Mesendoderm (in vitro differentiated cells): ENCODE measurements around the gene ATP6V1B1.

Experiments
- DNase-seq: peaks from one replicate; pipeline ENCODE4 v3.0.0; 2013
- H2AK5ac ChIP-seq: 2 replicates; pipeline ENCODE4 v1.6.1; 2013; ENCODE audit warnings: low read length, inconsistent platforms
- H2BK120ac ChIP-seq: 2 replicates; pipeline ENCODE4 v1.6.1; 2013; ENCODE audit warnings: low read depth, mild to moderate bottlenecking, low read length, moderate library complexity, mixed read lengths
- H2BK15ac ChIP-seq: replicated peaks from 2 replicates; pipeline ENCODE4 v1.6.1; 2013; ENCODE audit warnings: low read depth, mild to moderate bottlenecking, moderate library complexity
- H2BK5ac ChIP-seq: 2 replicates; pipeline ENCODE4 v1.6.1; 2013; ENCODE audit warnings: low read length, inconsistent platforms
- H3K18ac ChIP-seq: 2 replicates; pipeline ENCODE4 v1.6.1; 2013; ENCODE audit warnings: mild to moderate bottlenecking, low read length, mixed read lengths
- H3K23ac ChIP-seq: one replicate; pipeline ENCODE4 v1.6.1; 2013; ENCODE audit warnings: low read length
- H3K27ac ChIP-seq: 2 replicates; pipeline ENCODE4 v1.5.1; 2013; ENCODE audit warnings: low read depth, mild to moderate bottlenecking, inconsistent platforms, low read length, moderate library complexity
- H3K27me3 ChIP-seq: 2 replicates; pipeline ENCODE4 v1.6.1; 2013; ENCODE audit warnings: low read length, control low read depth, mild to moderate bottlenecking, inconsistent platforms; ENCODE audit not compliant: insufficient read depth, poor library complexity
- H3K36me3 ChIP-seq: 2 replicates; pipeline ENCODE4 v1.6.1; 2013; ENCODE audit warnings: low read length, inconsistent platforms; ENCODE audit not compliant: control insufficient read depth, insufficient read depth
- H3K4ac ChIP-seq: one replicate; pipeline ENCODE4 v1.6.1; 2013; ENCODE audit warnings: low read depth, mild to moderate bottlenecking, low read length, moderate library complexity
- H3K4me1 ChIP-seq: 2 replicates; pipeline ENCODE4 v1.6.1; 2013; ENCODE audit warnings: low read depth, low read length, inconsistent platforms; ENCODE audit not compliant: control insufficient read depth
- H3K4me2 ChIP-seq: 2 replicates; pipeline ENCODE4 v1.6.1; 2013; ENCODE audit warnings: low read length
- H3K4me3 ChIP-seq: 2 replicates; pipeline ENCODE4 v1.5.1; 2013; ENCODE audit warnings: mild to moderate bottlenecking, low read length
- H3K56ac ChIP-seq: one replicate; pipeline ENCODE4 v1.6.1; 2013; ENCODE audit warnings: low read length
- H3K79me1 ChIP-seq: 2 replicates; pipeline ENCODE4 v1.6.1; 2013; ENCODE audit warnings: low read length, inconsistent platforms
- H3K79me2 ChIP-seq: 2 replicates; pipeline ENCODE4 v1.6.1; 2013; ENCODE audit warnings: mild to moderate bottlenecking, low read length; ENCODE audit not compliant: control insufficient read depth, insufficient read depth
- H3K9ac ChIP-seq: 2 replicates; pipeline ENCODE4 v1.6.1; 2013; ENCODE audit warnings: low read length, inconsistent platforms
- H4K5ac ChIP-seq: one replicate; pipeline ENCODE4 v1.6.1; 2013; ENCODE audit warnings: low read length
- H4K8ac ChIP-seq: one replicate; pipeline ENCODE4 v1.6.1; 2013; ENCODE audit warnings: low read depth, mild to moderate bottlenecking, control low read depth, low read length, moderate library complexity
- WGBS: extraction: QIAGEN DNeasy Blood & Tissue Kit; methylation state at CpG from one replicate; pipeline ENCODE4 v1.1.7; 2013; ENCODE audit warnings: low lambda C conversion rate, missing lambda C conversion rate; ENCODE audit not compliant: insufficient coverage; ENCODE audit errors: extremely low coverage; 5-methylcytosine and 5-hydroxymethylcytosine counted together

Gene ATP6V1B1

DNA sequence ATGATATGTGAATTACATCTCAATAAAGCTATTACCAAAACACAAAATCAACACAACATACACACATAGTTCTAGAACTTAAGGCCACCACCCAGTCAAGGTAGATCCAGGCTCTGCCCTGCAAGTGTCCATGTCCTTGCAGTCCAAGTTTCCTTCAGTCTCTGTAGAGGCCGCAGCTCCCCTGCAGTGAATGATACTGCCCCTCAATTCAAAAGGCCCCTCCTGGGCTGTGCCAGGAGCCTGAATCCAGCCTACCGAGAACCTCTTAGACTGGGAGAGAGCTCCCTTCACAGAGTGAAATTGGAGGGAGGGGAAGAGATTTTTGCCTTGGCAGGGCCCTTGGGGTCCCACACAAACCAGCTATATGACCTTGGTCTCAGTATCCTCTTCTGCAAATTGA is 42.5 kb upstream of the ATP6V1B1 start:
- no CpG with 5 or more reads among the region's 2 CpGs for WGBS
- peaks cover 97% of the 10 kb centered on the region for H3K27me3 ChIP-seq
- no peak overlapping the region for H3K27ac ChIP-seq

DNA sequence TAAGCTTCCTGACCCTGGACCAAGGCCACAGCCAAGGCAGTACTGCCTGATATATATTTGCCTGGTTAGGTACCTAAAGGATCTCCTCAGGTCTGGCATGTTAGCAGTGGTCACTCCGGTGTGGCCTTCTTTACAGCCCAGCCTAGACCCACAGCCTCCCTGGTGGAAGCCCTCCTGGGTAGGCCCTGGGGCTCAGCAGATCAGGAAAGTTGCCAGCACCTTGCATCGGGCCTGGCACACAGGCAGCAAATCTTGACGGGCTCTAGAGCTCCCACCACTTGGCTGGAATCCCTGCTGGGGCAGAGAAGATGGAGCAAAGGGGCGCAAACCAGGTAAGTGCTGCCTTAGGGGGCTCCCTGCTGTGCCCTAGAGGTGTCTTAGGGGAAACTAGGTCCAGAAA is 40.9 kb upstream of the ATP6V1B1 start:
- no peaks in the 10 kb centered on the region for H3K79me1 ChIP-seq
- no peak overlapping the region for H2AK5ac ChIP-seq
- no CpG with 5 or more reads among the region's 4 CpGs for WGBS
- H3K4me2 ChIP-seq = no peak overlapping the region
- H2BK15ac ChIP-seq = no peak overlapping the region
- H3K23ac ChIP-seq = no peak overlapping the region
- H3K9ac ChIP-seq = no peak overlapping the region
- no peaks in the 10 kb centered on the region for H3K79me2 ChIP-seq
- no peak overlapping the region for H3K27ac ChIP-seq
- H3K18ac ChIP-seq = no peak overlapping the region
- DNase-seq = no peak
- peaks cover 96% of the 10 kb centered on the region for H3K27me3 ChIP-seq
- H3K4ac ChIP-seq = no peak overlapping the region
- H2BK5ac ChIP-seq = no peak overlapping the region
- no peak overlapping the region for H3K4me3 ChIP-seq
- H2BK120ac ChIP-seq = no peak overlapping the region
- no peak overlapping the region for H4K8ac ChIP-seq
- H4K5ac ChIP-seq = no peak overlapping the region
- no peaks in the 10 kb centered on the region for H3K36me3 ChIP-seq
- no peaks in the 10 kb centered on the region for H3K4me1 ChIP-seq
- no peak overlapping the region for H3K56ac ChIP-seq

More for the DNA sequence above, 42.5 kb upstream of the ATP6V1B1 start:
- Histone ChIP-seq H2BK5ac (no peak overlapping the region), H3K4me2 (no peak overlapping the region), H2AK5ac (no peak overlapping the region), H3K36me3 (no peaks in the 10 kb centered on the region), H4K5ac (no peak overlapping the region), H4K8ac (no peak overlapping the region), H2BK15ac (no peak overlapping the region), H3K23ac (no peak overlapping the region), H3K9ac (no peak overlapping the region), H3K56ac (no peak overlapping the region), H3K4me3 (no peak overlapping the region), H3K79me2 (no peaks in the 10 kb centered on the region), H2BK120ac (no peak overlapping the region), H3K4ac (no peak overlapping the region), H3K79me1 (no peaks in the 10 kb centered on the region), H3K4me1 (no peaks in the 10 kb centered on the region), H3K18ac (no peak overlapping the region)
- DNase-seq = no peak

DNA sequence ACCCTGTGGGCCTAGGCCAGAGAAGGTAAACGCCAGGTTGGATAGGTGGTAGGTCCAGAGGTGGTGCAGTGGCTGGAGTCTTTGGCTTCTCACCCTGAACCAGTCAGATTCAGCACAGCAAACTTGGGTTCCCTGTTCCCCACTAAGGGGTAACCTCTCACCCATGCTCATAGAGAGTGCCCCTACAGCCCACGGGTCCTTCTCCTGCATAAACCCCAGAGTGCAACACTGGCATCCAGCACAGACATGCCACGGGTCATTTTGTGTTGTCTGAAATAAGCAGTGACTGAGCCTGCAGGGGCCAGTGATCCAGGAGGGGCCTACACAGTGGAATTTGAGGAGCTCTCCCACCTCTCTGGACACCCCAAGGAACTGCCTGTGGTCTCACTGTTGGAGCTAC is 40.5 kb upstream of the ATP6V1B1 start:
- no peak overlapping the region for H3K23ac ChIP-seq
- no peak overlapping the region for H2AK5ac ChIP-seq
- H2BK120ac ChIP-seq = no peak overlapping the region
- no peaks in the 10 kb centered on the region for H3K79me1 ChIP-seq
- H3K27ac ChIP-seq = no peak overlapping the region
- H2BK15ac ChIP-seq = no peak overlapping the region
- H3K18ac ChIP-seq = no peak overlapping the region
- no peaks in the 10 kb centered on the region for H3K4me1 ChIP-seq
- H3K4me2 ChIP-seq = no peak overlapping the region
- H4K5ac ChIP-seq = no peak overlapping the region
- no peak overlapping the region for H3K56ac ChIP-seq
- no peak for DNase-seq
- no CpG with 5 or more reads among the region's 3 CpGs for WGBS
- H3K27me3 ChIP-seq = peaks cover 91% of the 10 kb centered on the region
- H3K79me2 ChIP-seq = no peaks in the 10 kb centered on the region
- no peak overlapping the region for H2BK5ac ChIP-seq
- H3K4me3 ChIP-seq = no peak overlapping the region
- H3K4ac ChIP-seq = no peak overlapping the region
- no peak overlapping the region for H3K9ac ChIP-seq
- no peaks in the 10 kb centered on the region for H3K36me3 ChIP-seq
- H4K8ac ChIP-seq = no peak overlapping the region

DNA sequence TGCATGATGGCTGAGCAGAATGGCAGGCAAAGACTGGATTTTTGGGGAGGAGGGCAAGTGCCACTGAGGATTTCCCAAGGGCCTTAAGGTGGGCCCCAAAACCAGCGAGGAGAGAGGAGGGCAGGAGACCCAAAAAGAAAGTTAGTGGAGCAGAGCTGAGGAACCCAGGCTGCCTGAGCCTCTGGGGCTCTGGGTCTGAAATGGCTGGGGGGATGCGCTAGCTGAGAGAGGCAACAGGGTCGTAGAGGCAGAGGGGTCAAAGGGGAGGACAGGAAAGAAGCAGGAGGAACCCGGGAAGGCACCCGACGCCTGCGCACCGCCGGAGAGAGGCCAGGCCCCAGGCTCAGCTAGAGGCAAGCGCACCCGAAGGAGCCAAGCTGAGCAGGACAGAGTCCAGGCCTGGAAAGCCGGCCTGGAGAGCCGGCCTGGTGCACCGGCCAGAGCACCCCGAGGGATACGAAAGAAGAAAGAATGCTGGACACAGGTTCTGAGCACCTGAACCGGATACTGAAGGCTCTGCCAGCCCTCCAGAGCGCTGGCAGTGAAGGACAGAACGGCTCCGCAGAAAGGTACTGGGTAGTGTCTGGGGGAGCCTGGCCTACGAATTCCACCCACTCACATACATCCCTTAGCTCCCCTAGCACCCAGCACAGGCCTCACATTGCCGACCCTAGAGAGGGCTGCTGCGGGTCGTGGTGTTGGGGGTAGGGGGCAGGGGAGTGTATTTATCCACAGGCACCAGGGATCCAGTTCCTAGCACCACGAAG is 39.5 kb upstream of the ATP6V1B1 start:
- no peak for DNase-seq
- Histone ChIP-seq H2BK15ac (no peak overlapping the region), H3K23ac (no peak overlapping the region), H3K79me2 (no peaks in the 10 kb centered on the region), H3K4ac (no peak overlapping the region), H3K4me3 (no peak overlapping the region), H3K79me1 (no peaks in the 10 kb centered on the region), H2BK5ac (no peak overlapping the region), H2BK120ac (no peak overlapping the region), H4K5ac (no peak overlapping the region), H3K4me1 (no peaks in the 10 kb centered on the region), H3K4me2 (no peak overlapping the region), H3K9ac (no peak overlapping the region), H3K56ac (no peak overlapping the region), H3K27ac (no peak overlapping the region), H2AK5ac (no peak overlapping the region), H3K18ac (no peak overlapping the region), H3K36me3 (no peaks in the 10 kb centered on the region), H3K27me3 (peaks cover 82% of the 10 kb centered on the region), H4K8ac (no peak overlapping the region)
- WGBS = no CpG with 5 or more reads among the region's 25 CpGs

DNA sequence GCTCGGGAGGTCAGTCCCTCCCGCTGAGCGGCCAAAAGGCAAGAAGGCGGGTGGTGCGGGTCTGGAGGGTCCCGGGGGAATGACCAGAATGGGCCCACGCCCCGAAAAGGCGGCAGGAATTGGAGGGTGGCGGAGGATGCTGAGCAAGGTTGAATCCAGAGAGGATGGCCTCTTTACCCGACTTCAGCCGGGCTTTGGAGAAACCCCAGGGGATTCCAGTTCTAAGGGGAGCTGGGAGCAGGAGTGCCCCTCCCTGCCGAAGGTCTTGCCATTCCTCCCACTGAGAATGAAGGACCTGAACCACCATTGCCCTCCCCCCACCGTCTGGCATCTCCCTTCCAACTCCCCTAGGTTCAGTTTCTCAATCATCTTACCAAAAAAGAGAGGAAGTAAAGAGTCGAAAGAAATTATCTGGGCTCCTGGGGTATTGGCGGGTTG is 38.9 kb upstream of the ATP6V1B1 start:
- H3K27me3 ChIP-seq = peaks cover 76% of the 10 kb centered on the region
- H3K79me2 ChIP-seq = no peaks in the 10 kb centered on the region
- no peak overlapping the region for H3K4me3 ChIP-seq
- no peak overlapping the region for H3K27ac ChIP-seq
- H2AK5ac ChIP-seq = no peak overlapping the region
- no CpG with 5 or more reads among the region's 16 CpGs for WGBS
- no peaks in the 10 kb centered on the region for H3K36me3 ChIP-seq
- H2BK120ac ChIP-seq = no peak overlapping the region
- DNase-seq = no peak
- H4K5ac ChIP-seq = no peak overlapping the region
- no peaks in the 10 kb centered on the region for H3K4me1 ChIP-seq
- H3K79me1 ChIP-seq = no peaks in the 10 kb centered on the region
- no peak overlapping the region for H3K4me2 ChIP-seq
- no peak overlapping the region for H3K23ac ChIP-seq
- H4K8ac ChIP-seq = no peak overlapping the region
- no peak overlapping the region for H2BK15ac ChIP-seq
- H3K4ac ChIP-seq = no peak overlapping the region
- H3K56ac ChIP-seq = no peak overlapping the region
- H3K18ac ChIP-seq = no peak overlapping the region
- no peak overlapping the region for H2BK5ac ChIP-seq
- no peak overlapping the region for H3K9ac ChIP-seq
